Bone marrow (tissue), 2 donors: ENCODE results near the gene LRRC51.
"Not testable (repeated sequence)": the region's sequence is repeated elsewhere in the genome, so short reads cannot be mapped to it uniquely, and the experiment has no call there.

Experiments used
- DNase-seq, 2 donors: peaks; one replicate each; lab custom pipeline; 2025; lab: John Stamatoyannopoulos, UW

LRRC51 gene

DNA sequence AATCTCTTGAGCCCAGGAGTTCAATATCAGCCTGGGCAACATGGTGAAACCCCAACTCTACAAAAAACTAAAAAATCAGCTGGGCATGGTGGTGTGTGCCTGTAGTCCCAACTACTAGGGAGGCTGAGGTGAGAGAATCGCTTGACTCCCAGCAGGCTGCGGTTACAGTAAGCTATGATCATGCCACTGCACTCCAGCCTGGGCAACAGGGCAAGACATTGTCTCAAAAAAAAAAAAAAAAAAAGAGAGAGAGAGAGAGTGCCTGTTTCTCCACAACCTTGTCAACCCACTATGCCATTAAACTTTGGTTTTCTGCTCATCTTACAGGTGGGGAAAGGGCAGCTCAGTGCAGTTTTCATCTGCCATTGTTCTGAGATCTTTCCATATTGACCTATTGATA lies 60.0 kb downstream of the LRRC51 start:
- no peak for DNase-seq

- DNase-seq = no peak
Observed at GRCh38 chr11:72141066-72141465, 60.4 kb downstream of the LRRC51 start.

GRCh38 chr11:72142086-72142485 lies 61.4 kb downstream of the LRRC51 start:
- DNase-seq = not testable (repeated sequence)

DNA sequence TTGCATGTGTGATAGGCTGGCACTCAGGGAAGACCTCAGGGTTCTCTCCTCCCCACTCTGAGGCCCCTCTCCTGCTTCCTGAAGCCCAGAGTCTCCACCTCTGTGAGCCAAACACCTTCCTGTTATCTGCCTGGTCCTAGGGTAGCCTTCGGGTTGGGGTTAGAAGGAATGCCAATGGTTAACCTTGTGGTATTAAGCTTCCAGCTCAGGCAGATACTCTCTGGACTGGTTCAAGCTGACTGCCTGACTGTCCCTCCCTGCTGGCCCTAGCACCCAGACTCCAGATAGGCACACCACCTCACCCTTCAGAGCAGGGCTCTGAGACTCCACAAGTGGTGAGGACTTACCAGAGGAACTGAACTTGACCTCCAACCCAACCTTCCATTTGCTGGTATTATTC lies 61.9 kb downstream of the LRRC51 start:
- DNase-seq = not testable (repeated sequence)

DNA sequence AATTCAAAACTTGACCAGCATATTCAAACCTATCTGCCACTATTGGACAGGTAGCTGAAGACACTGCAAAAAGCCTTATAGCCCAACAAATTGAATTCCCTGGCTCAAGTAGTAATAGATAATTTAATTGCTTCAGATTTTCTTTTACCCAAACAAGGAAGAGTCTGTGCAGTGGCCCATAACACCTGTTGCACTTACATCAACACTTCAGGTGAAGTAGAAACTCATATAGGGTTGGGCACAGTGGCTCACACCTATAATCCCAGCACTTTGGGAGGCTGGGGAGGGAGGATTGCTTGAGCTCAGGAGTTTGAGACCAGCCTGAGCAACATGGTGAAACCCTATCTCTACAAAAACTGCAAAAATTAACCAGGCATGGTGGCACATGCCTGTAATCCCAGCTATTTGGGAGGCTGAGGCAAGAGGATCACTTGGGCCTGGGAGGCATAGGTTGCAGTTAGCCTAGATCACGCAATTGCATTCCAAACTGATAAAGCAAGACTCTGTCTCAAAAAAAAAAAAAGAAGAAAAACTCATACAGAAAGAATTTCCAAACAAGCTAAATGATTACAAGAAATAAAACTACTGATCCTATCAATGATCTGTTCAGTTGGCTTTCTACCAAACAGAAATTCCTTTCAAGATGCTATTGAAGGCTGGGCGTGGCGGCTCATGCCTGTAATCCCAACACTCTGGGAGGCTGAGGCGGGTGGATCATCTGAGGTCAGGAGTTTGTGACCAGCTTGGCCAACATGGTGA lies 64.3 kb downstream of the LRRC51 start:
- no peak for DNase-seq
